ENCODE data around the gene SLC26A5. TPM values are rescaled to one million over a fixed set of nuclear protein-coding genes. Genes with fewer than 3 reads are reported as not detected.

SLC26A5 gene
- total and polyA plus RNA-seq, 2 of the 8 experiments (the other 6 are each of a cell fraction or from before 2014, with no cell fraction given), result 0.09 to 0.24 TPM

- no peak overlapping the region for H2BK12ac ChIP-seq (ENCODE audit: low read depth, low read length)
- DNase-seq (ENCODE audit: low read depth in 1 of 2, low spot score in 2 of 2) (no peak), FAIRE-seq (no peak)
- no peak overlapping the region for H4K8ac ChIP-seq (ENCODE audit: extremely low read depth, insufficient read depth, low read length)
- H2AFZ ChIP-seq (ENCODE audit: low read length), result 0 out of 2 replicates have a peak overlapping the region, but pooled peaks have one; percentile 59
- H3K4me3 ChIP-seq (ENCODE audit: extremely low read depth in 1 of 4, insufficient read depth in 2 of 4, low read depth in 3 of 4, low read length in 4 of 4), result no peak overlapping the region
- no peaks in the 10 kb centered on the region for H3K79me1 ChIP-seq (ENCODE audit: low read depth, low read length)
- no peak overlapping the region for H2AK5ac ChIP-seq (ENCODE audit: low read depth, low read length)
- no peak overlapping the region for H2BK20ac ChIP-seq (ENCODE audit: low read length)
- H4K20me1 ChIP-seq (replicated peaks in 1 of 2; ENCODE audit: control insufficient read depth in 1 of 2, insufficient read depth in 2 of 2, low read length in 2 of 2), result no peaks in the 10 kb centered on the region
- no peak overlapping the region for H4K91ac ChIP-seq (replicated peaks; ENCODE audit: insufficient read length, low read length)
- H3K9ac ChIP-seq (replicated peaks in 1 of 4; ENCODE audit: extremely low read depth in 1 of 4, low read depth in 3 of 4, low read length in 3 of 4), result no peak overlapping the region
- no peak overlapping the region for H3K23ac ChIP-seq (ENCODE audit: insufficient read length)
- H3K14ac ChIP-seq (ENCODE audit: insufficient read length), result no peak overlapping the region
- H4K5ac ChIP-seq (ENCODE audit: insufficient read length, low read depth, low read length), result no peak overlapping the region
- no peaks in the 10 kb centered on the region for H3K27me3 ChIP-seq (replicated peaks in 1 of 4; ENCODE audit: control insufficient read depth in 3 of 4, extremely low read depth in 1 of 4, insufficient read depth in 3 of 4, low read length in 3 of 4)
- no peaks in the 10 kb centered on the region for H3K9me3 ChIP-seq (ENCODE audit: insufficient read depth in 2 of 2, low read depth in 1 of 2, low read length in 1 of 2)
- CTCF ChIA-PET (ENCODE audit: partially characterized antibody), result no interaction called here
- H3K27ac ChIP-seq (ENCODE audit: low read depth, low read length), result no peak overlapping the region
- no peaks in the 10 kb centered on the region for H3K79me2 ChIP-seq (ENCODE audit: control insufficient read depth in 1 of 2, insufficient read depth in 2 of 2, low read length in 2 of 2)
- no peak overlapping the region for H3K56ac ChIP-seq (replicated peaks; ENCODE audit: insufficient read length, low read depth, low read length)
- 89% methylated on average over 4 of the region's 4 CpGs; no CpG with 5 or more reads in 1 of the 2 experiments for WGBS, 2 experiments (ENCODE audit: extremely low coverage in 1 of 2, insufficient coverage in 1 of 2, insufficient read length in 1 of 2, insufficient replicate concordance in 2 of 2, low coverage in 1 of 2, low lambda C conversion rate in 2 of 2, missing lambda C conversion rate in 1 of 2)
- no peaks in the 10 kb centered on the region for H3K36me3 ChIP-seq (ENCODE audit: control insufficient read depth in 2 of 4, insufficient read depth in 4 of 4, low read length in 3 of 4)
- H2BK5ac ChIP-seq (ENCODE audit: low read depth, low read length), result no peak overlapping the region
- H3K4ac ChIP-seq (replicated peaks; ENCODE audit: insufficient read length, low read depth, low read length), result no peak overlapping the region
- H3K4me2 ChIP-seq (ENCODE audit: insufficient read depth in 1 of 2, low read depth in 2 of 2, low read length in 2 of 2), result no peak overlapping the region
- H3K4me1 ChIP-seq (replicated peaks in 1 of 4; ENCODE audit: control insufficient read depth in 3 of 4, insufficient read depth in 4 of 4, low read length in 3 of 4), result no peaks in the 10 kb centered on the region
- H2BK15ac ChIP-seq (ENCODE audit: low read length), result no peak overlapping the region
- H3K23me2 ChIP-seq (ENCODE audit: low read depth, low read length), result no peaks in the 10 kb centered on the region
- H3K18ac ChIP-seq (ENCODE audit: extremely low read depth, low read length), result no peak overlapping the region
- POLR2A ChIA-PET (ENCODE audit: partially characterized antibody), result no interaction called here
- H2BK120ac ChIP-seq (replicated peaks; ENCODE audit: low read depth, low read length), result no peak overlapping the region
- TF ChIP-seq CEBPB (IDR thresholded peaks at IDR 0.05; ENCODE audit: low read depth, low read length), result no peak
- no peak for TF ChIP-seq CBX5 (IDR thresholded peaks at IDR 0.05; ENCODE audit: low read depth, low read length)
- TF ChIP-seq CTCF (IDR thresholded peaks at IDR 0.05; ENCODE audit: control extremely low read depth in 1 of 3, insufficient read depth in 1 of 3, low read depth in 1 of 3, low read length in 3 of 3), result no peak
- TF ChIP-seq RAD21 (IDR thresholded peaks at IDR 0.05 in 1 of 2, conservative IDR thresholded peaks at IDR 0.05 in 1 of 2; ENCODE audit: low read depth in 2 of 2, low read length in 2 of 2), result no peak
- no peak for TF ChIP-seq ZNF274 (IDR thresholded peaks at IDR 0.05; ENCODE audit: borderline replicate concordance, extremely low read depth, low read length)
- TF ChIP-seq CBX8 (IDR thresholded peaks at IDR 0.05; ENCODE audit: borderline replicate concordance, low read depth, low read length), result no peak
- TF ChIP-seq RBBP5 (IDR thresholded peaks at IDR 0.05; ENCODE audit: borderline replicate concordance, low read depth, low read length), result no peak
- no peak for TF ChIP-seq NANOG (IDR thresholded peaks at IDR 0.05; ENCODE audit: insufficient read depth, low read depth, low read length, poor library complexity, severe bottlenecking)
- TF ChIP-seq E2F6 (IDR thresholded peaks at IDR 0.05), result no peak
- no peak for TF ChIP-seq ASH2L (IDR thresholded peaks at IDR 0.05; ENCODE audit: low read length)
- TF ChIP-seq POLR2AphosphoS5 (IDR thresholded peaks at IDR 0.05; ENCODE audit: low read depth, low read length), result no peak
Measured at GRCh38 chr7:103394566-103394965, 51.4 kb downstream of the SLC26A5 start.
